WTC11 (cell line): ENCODE data around the gene PHF5A. TPM values are rescaled to one million over a fixed set of nuclear protein-coding genes. Genes with fewer than 3 reads are reported as not detected.
A peak's percentile ranks its signal among the peaks of the same experiment; 100 is the strongest.

ENCODE experiments used
- ATAC-seq: fragments of 200-7000 bp; cut with Tn5 transposase; 2 replicates; pipeline ENCODE4 v1.10.0; 2021; ENCODE audit warnings: mild to moderate bottlenecking, moderate library complexity
- CTCF ChIA-PET: fragments of 300-600 bp; sonication (Branson Sonifier 250); formaldehyde crosslinking; loops from one replicate; lab custom pipeline; 2021; ENCODE audit warnings: antibody characterized with exemption; lab: Charles Lee
- POLR2A ChIA-PET: fragments of 350-600 bp; sonication (Branson Sonifier 250); formaldehyde crosslinking; loops from one replicate; lab custom pipeline; 2021; ENCODE audit warnings: antibody characterized with exemption; lab: Charles Lee
- DNase-seq: peaks from one replicate; pipeline ENCODE4 v3.0.0; 2021; ENCODE audit warnings: low spot score
- H3K27ac Mint-ChIP-seq: 2 replicates; pipeline ENCODE4 v1.8.0; 2021; ENCODE audit warnings: mixed read lengths
- H3K27me3 Mint-ChIP-seq: 2 replicates; pipeline ENCODE4 v1.8.0; 2021; ENCODE audit warnings: low read depth, mild to moderate bottlenecking, moderate library complexity, mixed read lengths
- H3K36me3 Mint-ChIP-seq: 2 replicates; pipeline ENCODE4 v1.8.0; 2021; ENCODE audit warnings: mixed read lengths
- H3K4me1 Mint-ChIP-seq: 2 replicates; pipeline ENCODE4 v1.8.0; 2022; ENCODE audit warnings: mixed read lengths
- H3K4me3 Mint-ChIP-seq: 2 replicates; pipeline ENCODE4 v1.8.0; 2021; ENCODE audit warnings: mild to moderate bottlenecking, moderate library complexity, mixed read lengths
- H3K9me3 Mint-ChIP-seq: 2 replicates; pipeline ENCODE4 v1.8.0; 2021; ENCODE audit warnings: mixed read lengths
- ATF6 ChIP-seq: sonication (generic); formaldehyde crosslinking; IDR thresholded peaks from 2 replicates; pipeline ENCODE4 v1.8.1; 2023; ENCODE audit warnings: mild to moderate bottlenecking, missing genetic modification reagents
- CBFB ChIP-seq: sonication (generic); formaldehyde crosslinking; IDR thresholded peaks from 2 replicates; pipeline ENCODE4 v1.8.1; 2022; ENCODE audit warnings: mild to moderate bottlenecking, low read depth, missing genetic modification reagents
- FOXJ3 ChIP-seq: sonication (generic); formaldehyde crosslinking; IDR thresholded peaks from 2 replicates; pipeline ENCODE4 v1.9.0; 2021; ENCODE audit warnings: missing genetic modification reagents, mild to moderate bottlenecking, borderline replicate concordance
- GRHL2 ChIP-seq: fragments of 250-450 bp; sonication (Bioruptor Pico); IDR thresholded peaks from 2 replicates; pipeline ENCODE4 v1.8.0; 2022; ENCODE audit warnings: mild to moderate bottlenecking, moderate library complexity; ENCODE audit not compliant: insufficient replicate concordance, severe bottlenecking
- GTF2I ChIP-seq: fragments of 250-450 bp; sonication (Bioruptor Pico); conservative IDR thresholded peaks from 2 replicates; pipeline ENCODE4 v1.4.0; 2021; ENCODE audit warnings: mild to moderate bottlenecking
- JUN ChIP-seq: sonication (generic); formaldehyde crosslinking; IDR thresholded peaks from 2 replicates; pipeline ENCODE4 v1.8.0; 2023; ENCODE audit warnings: mild to moderate bottlenecking, missing genetic modification reagents
- ZNF121 ChIP-seq: sonication (generic); formaldehyde crosslinking; IDR thresholded peaks from 2 replicates; pipeline ENCODE4 v1.8.0; 2023; ENCODE audit warnings: missing genetic modification reagents
- ZNF232 ChIP-seq: sonication (generic); formaldehyde crosslinking; IDR thresholded peaks from 2 replicates; pipeline ENCODE4 v1.8.0; 2022; ENCODE audit warnings: mild to moderate bottlenecking, missing genetic modification reagents
- ZNF281 ChIP-seq: sonication (generic); formaldehyde crosslinking; IDR thresholded peaks from 2 replicates; pipeline ENCODE4 v1.8.0; 2023; ENCODE audit warnings: mild to moderate bottlenecking, missing genetic modification reagents
- ZNF532 ChIP-seq: fragments of 250-450 bp; sonication (Bioruptor Pico); IDR thresholded peaks from 2 replicates; pipeline ENCODE4 v1.9.0; 2021; ENCODE audit warnings: mild to moderate bottlenecking, borderline replicate concordance
- total RNA-seq: library from RNA; stranded (reverse); gene quantifications from 3 replicates; pipeline ENCODE4 v1.2.3, GENCODE V29; 2021

PHF5A gene
- total RNA-seq, 1 experiment from 2014 or later, result 93.1 TPM

DNA sequence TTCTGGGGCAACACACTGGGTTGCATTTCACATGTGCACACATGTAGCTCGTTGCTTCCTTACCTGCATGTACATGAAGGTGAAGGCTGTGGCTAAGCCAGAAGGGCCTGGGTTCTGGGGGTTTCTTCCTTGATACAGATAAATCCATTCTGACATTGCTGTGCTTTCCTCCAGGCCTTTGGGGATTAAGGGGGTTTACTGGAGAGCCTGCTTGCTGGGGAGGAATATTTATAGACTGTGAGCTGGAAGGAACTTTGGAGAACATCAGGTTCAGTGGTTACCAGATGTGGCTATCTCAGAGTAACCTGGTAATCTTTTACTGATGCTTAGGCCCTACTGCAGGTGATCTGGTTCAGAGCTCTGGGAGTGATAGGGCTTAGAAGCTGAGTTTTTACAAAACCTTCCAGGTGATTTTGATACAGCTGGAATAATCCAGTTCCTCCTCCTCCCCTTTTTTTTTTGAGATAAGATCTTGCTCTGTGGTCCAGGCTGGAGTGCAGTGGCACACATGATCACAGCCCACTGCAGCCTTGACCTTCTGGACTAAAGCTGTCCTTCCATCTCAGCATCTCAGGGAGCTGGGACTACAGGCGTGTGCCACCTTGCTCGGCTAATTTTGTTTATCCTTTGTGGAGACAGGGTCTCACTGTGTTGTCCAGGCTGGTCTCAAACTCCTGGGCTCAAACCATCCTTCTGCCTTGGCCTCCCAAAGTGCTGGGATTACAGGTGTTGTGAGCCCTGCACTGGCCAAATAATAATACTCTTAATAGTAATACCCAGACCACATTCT is 20.3 kb upstream of the PHF5A start:
- CTCF ChIA-PET, result interaction anchor here (1.0 to 2.6 kb wide), 6 partner anchors 9 to 88 kb away, joined by 3 to 9 read pairs (median 5); no protein-coding TSS in a partner anchor
- Mint-ChIP-seq H3K36me3 (no peaks in the 10 kb centered on the region), H3K9me3 (no peaks in the 10 kb centered on the region), H3K4me1 (peaks cover 50% of the 10 kb centered on the region), H3K4me3 (no peak overlapping the region), H3K27me3 (no peaks in the 10 kb centered on the region), H3K27ac (peak overlapping the region; percentile 44)
- ATAC-seq (no peak), DNase-seq (no peak)
- POLR2A ChIA-PET, result interaction anchor here (1.0 to 1.1 kb wide), 2 partner anchors 20 to 43 kb away, joined by 3 read pairs; partner anchors contain the start of gene PHF5A
- TF ChIP-seq ZNF532 (CRISPR knock-in tag) (no peak), ZNF121 (CRISPR knock-in tag) (peak; percentile 96), JUN (CRISPR knock-in tag) (no peak)

GRCh38 chr22:41488076-41488475 is 19.6 kb upstream of the PHF5A start:
- DNase-seq (no peak), ATAC-seq (no peak)
- no peaks in the 10 kb centered on the region for H3K27me3 Mint-ChIP-seq
- no peak for TF ChIP-seq CBFB
- no peak for TF ChIP-seq ZNF532 (CRISPR knock-in tag)
- TF ChIP-seq GRHL2, result no peak
- TF ChIP-seq FOXJ3 (CRISPR knock-in tag), result no peak
- no peak for TF ChIP-seq GTF2I (CRISPR knock-in tag)
- no peak for TF ChIP-seq ZNF281
- TF ChIP-seq ZNF232 (CRISPR knock-in tag), result no peak
- no peak for TF ChIP-seq ATF6 (CRISPR knock-in tag)
- H3K36me3 Mint-ChIP-seq, result no peaks in the 10 kb centered on the region
- no peak overlapping the region for H3K4me3 Mint-ChIP-seq
- peak overlapping the region; percentile 44 for H3K27ac Mint-ChIP-seq
- POLR2A ChIA-PET, result no interaction called here
- no peaks in the 10 kb centered on the region for H3K9me3 Mint-ChIP-seq
- CTCF ChIA-PET, result interaction anchor here (1.0 to 2.6 kb wide), 6 partner anchors 8 to 88 kb away, joined by 3 to 9 read pairs (median 5); no protein-coding TSS in a partner anchor
- peaks cover 50% of the 10 kb centered on the region for H3K4me1 Mint-ChIP-seq
